ENCODE data around the gene AK5. TPM values are rescaled to one million over a fixed set of nuclear protein-coding genes. Genes with fewer than 3 reads are reported as not detected.

The AK5 gene
- total and polyA plus RNA-seq, 2 experiments from 2014 or later = 8.8 to 12.2 TPM

GRCh38 chr1:77399250-77400086, 117.6 kb downstream of the AK5 start:
- Histone ChIP-seq H3F3A (replicated peaks; ENCODE audit: low read depth) (no peaks in the 10 kb centered on the region), H3K4me1 (ENCODE audit: insufficient read depth) (peaks cover 7% of the 10 kb centered on the region; the same call in 1 of the 2 replicates), H3K27me3 (ENCODE audit: insufficient read depth) (no peaks in the 10 kb centered on the region), H3K36me3 (ENCODE audit: insufficient read depth) (no peaks in the 10 kb centered on the region), H3K79me2 (replicated peaks; ENCODE audit: insufficient read depth) (no peaks in the 10 kb centered on the region), H2AFZ (no peak overlapping the region), H3K4me2 (no peak overlapping the region), H3K4me3 (no peak overlapping the region), H3K9me2 (ENCODE audit: insufficient read depth) (no peaks in the 10 kb centered on the region), H4K20me1 (replicated peaks; ENCODE audit: insufficient read depth) (no peaks in the 10 kb centered on the region), H3K27ac (ENCODE audit: low read depth) (no peak overlapping the region)
- Mint-ChIP-seq H3K27ac (no peak overlapping the region), H3K4me3 (no peak overlapping the region), H3K27me3 (ENCODE audit: insufficient read depth, low read depth, poor library complexity) (no peaks in the 10 kb centered on the region), H3K36me3 (ENCODE audit: low read depth) (no peaks in the 10 kb centered on the region), H3K9me3 (no peaks in the 10 kb centered on the region), H3K4me1 (peaks cover 8% of the 10 kb centered on the region)
- DNase-seq (ENCODE audit: low spot score) (no peak), ATAC-seq (no peak; the same call in 2 of the 3 replicates)
- TF ChIP-seq NANOG (IDR thresholded peaks at IDR 0.05; ENCODE audit: borderline replicate concordance) = no peak
- no peak for TF ChIP-seq ETS1 (IDR thresholded peaks at IDR 0.05)
- no peak for TF ChIP-seq STAT1 (IDR thresholded peaks at IDR 0.05; ENCODE audit: unreplicated experiment)
- TF ChIP-seq CTCF (conservative IDR thresholded peaks at IDR 0.05; ENCODE audit: low read depth in 2 of 2) = no peak
- no peak for TF ChIP-seq EZH2 (IDR thresholded peaks at IDR 0.05; ENCODE audit: low read depth, unreplicated experiment)
- no peak for TF ChIP-seq POLR2AphosphoS5 (IDR thresholded peaks at IDR 0.05; ENCODE audit: low read depth)

- Histone ChIP-seq H3K9me2 (ENCODE audit: insufficient read depth) (no peaks in the 10 kb centered on the region), H3K27ac (ENCODE audit: low read depth) (no peak overlapping the region), H3K79me2 (replicated peaks; ENCODE audit: insufficient read depth) (no peaks in the 10 kb centered on the region), H3F3A (replicated peaks; ENCODE audit: low read depth) (no peaks in the 10 kb centered on the region), H3K27me3 (ENCODE audit: insufficient read depth) (no peaks in the 10 kb centered on the region), H2AFZ (no peak overlapping the region), H3K4me1 (ENCODE audit: insufficient read depth) (peaks cover 6% of the 10 kb centered on the region; the same call in 1 of the 2 replicates), H3K4me3 (no peak overlapping the region), H4K20me1 (replicated peaks; ENCODE audit: insufficient read depth) (no peaks in the 10 kb centered on the region), H3K36me3 (ENCODE audit: insufficient read depth) (no peaks in the 10 kb centered on the region), H3K4me2 (no peak overlapping the region)
- Mint-ChIP-seq H3K9me3 (no peaks in the 10 kb centered on the region), H3K36me3 (ENCODE audit: low read depth) (no peaks in the 10 kb centered on the region), H3K4me1 (peaks cover 8% of the 10 kb centered on the region), H3K27ac (no peak overlapping the region), H3K4me3 (no peak overlapping the region), H3K27me3 (ENCODE audit: insufficient read depth, low read depth, poor library complexity) (no peaks in the 10 kb centered on the region)
- no peak for DNase-seq (ENCODE audit: low spot score)
- no peak for ATAC-seq
- no peak for TF ChIP-seq JUNB (IDR thresholded peaks at IDR 0.05; ENCODE audit: unreplicated experiment)
- TF ChIP-seq POLR2AphosphoS5 (IDR thresholded peaks at IDR 0.05; ENCODE audit: low read depth) = no peak
- TF ChIP-seq STAT1 (IDR thresholded peaks at IDR 0.05; ENCODE audit: unreplicated experiment) = no peak
- no peak for TF ChIP-seq REST (IDR thresholded peaks at IDR 0.05; ENCODE audit: unreplicated experiment)
- no peak for TF ChIP-seq NANOG (IDR thresholded peaks at IDR 0.05; ENCODE audit: borderline replicate concordance)
- no peak for TF ChIP-seq EZH2phosphoT487 (IDR thresholded peaks at IDR 0.05; ENCODE audit: unreplicated experiment)
- TF ChIP-seq CTCF (conservative IDR thresholded peaks at IDR 0.05; ENCODE audit: low read depth in 2 of 2) = no peak
- no peak for TF ChIP-seq ZNF114 (CRISPR knock-in tag; IDR thresholded peaks at IDR 0.05)
- TF ChIP-seq EZH2 (IDR thresholded peaks at IDR 0.05; ENCODE audit: low read depth, unreplicated experiment) = no peak
These were observed 119.0 kb downstream of the AK5 start for GRCh38 chr1:77400781-77401180.

Measured in GM23338 (cell line).